ENCODE measurements around the gene GPR6. TPM values are rescaled to one million over a fixed set of nuclear protein-coding genes. Genes with fewer than 3 reads are reported as not detected.

Gene GPR6
- total RNA-seq, 2 donors from 2014 or later: not detected

DNA sequence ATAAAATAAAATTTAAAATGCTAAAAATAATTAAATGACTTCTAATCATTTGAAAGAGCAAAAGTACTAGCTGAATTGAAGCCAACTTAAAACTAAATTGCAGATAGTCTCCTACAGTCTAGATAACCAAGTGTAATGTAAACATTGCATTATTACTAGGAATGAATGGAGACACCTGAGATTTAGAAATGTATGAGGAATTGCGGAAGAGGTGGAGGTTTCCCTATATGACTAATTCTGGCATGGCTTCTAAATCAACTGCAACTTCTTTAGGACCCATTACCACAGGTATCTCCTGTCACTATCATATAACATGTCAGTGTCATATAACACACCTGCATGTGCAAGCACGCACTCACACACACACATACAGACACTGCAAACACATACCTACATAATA is 13.2 kb upstream of the GPR6 start:
- no peak for ATAC-seq (replicated peaks in 1 of 2)
- DNase-seq: no peak
- Mint-ChIP-seq H3K27ac (no peak overlapping the region), H3K9me3 (no peaks in the 10 kb centered on the region), H3K4me1 (ENCODE audit: low read depth) (no peaks in the 10 kb centered on the region), H3K36me3 (ENCODE audit: insufficient read depth in 2 of 2) (no peaks in the 10 kb centered on the region), H3K4me3 (no peak overlapping the region), H3K27me3 (ENCODE audit: low read depth) (peaks cover 11% of the 10 kb centered on the region)

GRCh38 chr6:109966299-109966698 is 11.8 kb upstream of the GPR6 start:
- no peaks in the 10 kb centered on the region for H3K9me3 Mint-ChIP-seq
- no peaks in the 10 kb centered on the region for H3K36me3 Mint-ChIP-seq (ENCODE audit: insufficient read depth in 2 of 2)
- DNase-seq (no peak), ATAC-seq (replicated peaks in 1 of 2) (no peak)
- H3K27ac Mint-ChIP-seq: no peak overlapping the region
- no peak overlapping the region for H3K4me3 Mint-ChIP-seq
- H3K27me3 Mint-ChIP-seq (ENCODE audit: low read depth): peaks cover 19% of the 10 kb centered on the region
- H3K4me1 Mint-ChIP-seq (ENCODE audit: low read depth): no peaks in the 10 kb centered on the region

DNA sequence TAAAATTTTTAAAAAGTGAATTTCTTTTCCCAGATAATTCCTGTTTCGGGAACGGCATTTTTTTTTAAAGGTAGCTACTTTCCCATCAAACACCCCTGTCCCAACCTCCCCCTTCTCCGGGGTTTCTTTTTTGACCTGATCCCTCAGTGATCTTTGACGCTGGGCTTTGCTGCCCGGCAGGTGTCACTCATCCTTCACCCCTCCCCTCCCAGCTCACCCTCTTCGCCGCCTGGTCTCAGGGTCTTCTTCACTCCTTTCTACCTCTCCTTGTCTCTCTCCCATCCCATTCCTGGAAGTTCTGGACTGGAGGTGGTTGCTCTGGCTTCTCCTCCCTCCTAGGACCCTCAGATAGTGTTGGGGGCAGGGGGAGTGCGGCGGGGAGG is 329 bp upstream of the GPR6 start:
- ATAC-seq (replicated peaks in 1 of 2): no peak
- H3K9me3 Mint-ChIP-seq: peaks cover 1 to 2% of the 10 kb centered on the region in 2 donors
- DNase-seq: no peak
- H3K4me3 Mint-ChIP-seq: no peak overlapping the region
- H3K36me3 Mint-ChIP-seq (ENCODE audit: insufficient read depth in 2 of 2): peaks cover 0 to 3% of the 10 kb centered on the region in 2 donors
- peaks cover 77% of the 10 kb centered on the region for H3K27me3 Mint-ChIP-seq (ENCODE audit: low read depth)
- no peaks in the 10 kb centered on the region for H3K4me1 Mint-ChIP-seq (ENCODE audit: low read depth)
- no peak overlapping the region for H3K27ac Mint-ChIP-seq

GRCh38 chr6:109979033-109979921 is 1.2 kb downstream of the GPR6 start:
- Mint-ChIP-seq H3K4me1 (ENCODE audit: low read depth) (no peaks in the 10 kb centered on the region), H3K36me3 (ENCODE audit: insufficient read depth in 2 of 2) (peaks cover 0 to 3% of the 10 kb centered on the region in 2 donors), H3K4me3 (no peak overlapping the region), H3K27ac (no peak overlapping the region), H3K9me3 (peaks cover 1 to 2% of the 10 kb centered on the region in 2 donors), H3K27me3 (ENCODE audit: low read depth) (peaks cover 83% of the 10 kb centered on the region)
- ATAC-seq (replicated peaks in 1 of 2) (no peak), DNase-seq (no peak)

DNA sequence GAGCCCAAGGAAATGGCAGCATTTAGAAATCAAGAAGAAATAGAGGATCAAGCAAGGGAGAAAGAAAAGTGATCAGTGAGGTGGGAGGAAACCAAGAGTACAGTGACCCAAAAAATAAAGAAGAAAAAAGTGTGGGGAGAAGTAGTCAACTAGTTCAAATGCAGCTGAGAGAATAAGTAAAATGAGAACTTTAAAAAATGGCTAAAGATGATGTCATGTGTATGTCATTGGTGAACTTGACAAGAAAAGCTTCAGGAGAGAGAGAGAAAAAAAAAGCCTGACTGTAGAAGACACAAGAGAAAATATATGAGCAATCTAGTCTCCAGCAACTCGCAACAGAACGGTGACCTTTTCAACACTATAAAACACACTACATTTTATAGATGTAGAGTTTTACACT is 6.3 kb downstream of the GPR6 start:
- no peak overlapping the region for H3K4me3 Mint-ChIP-seq
- H3K36me3 Mint-ChIP-seq (ENCODE audit: insufficient read depth in 2 of 2): peaks cover 0 to 3% of the 10 kb centered on the region in 2 donors
- ATAC-seq (replicated peaks in 1 of 2): no peak
- H3K4me1 Mint-ChIP-seq (ENCODE audit: low read depth): no peaks in the 10 kb centered on the region
- peaks cover 42% of the 10 kb centered on the region for H3K27me3 Mint-ChIP-seq (ENCODE audit: low read depth)
- H3K27ac Mint-ChIP-seq: no peak overlapping the region
- peaks cover 0 to 6% of the 10 kb centered on the region in 2 donors for H3K9me3 Mint-ChIP-seq
- no peak for DNase-seq

- ATAC-seq (replicated peaks in 1 of 2): no peak
- H3K9me3 Mint-ChIP-seq: peaks cover 0 to 4% of the 10 kb centered on the region in 2 donors
- no peak for DNase-seq
- no peaks in the 10 kb centered on the region for H3K4me1 Mint-ChIP-seq (ENCODE audit: low read depth)
- no peak overlapping the region for H3K4me3 Mint-ChIP-seq
- no peak overlapping the region for H3K27ac Mint-ChIP-seq
- peaks cover 26% of the 10 kb centered on the region for H3K27me3 Mint-ChIP-seq (ENCODE audit: low read depth)
- no peaks in the 10 kb centered on the region for H3K36me3 Mint-ChIP-seq (ENCODE audit: insufficient read depth in 2 of 2)
Observed at GRCh38 chr6:109987196-109987595, 9.1 kb downstream of the GPR6 start.

GRCh38 chr6:109991201-109992101 is 13.3 kb downstream of the GPR6 start:
- DNase-seq: no peak
- ATAC-seq (replicated peaks in 1 of 2): peak; percentile 34 to 64

GRCh38 chr6:109998159-109998785 is 20.2 kb downstream of the GPR6 start:
- Mint-ChIP-seq H3K27me3 (ENCODE audit: low read depth) (peaks cover 27% of the 10 kb centered on the region), H3K4me3 (no peak overlapping the region)

More at GRCh38 chr6:109991201-109992101, 13.3 kb downstream of the GPR6 start:
- peak overlapping the region in 1 of 2 donors; percentile 11 for H3K4me3 Mint-ChIP-seq
- peaks cover 9% of the 10 kb centered on the region for H3K27me3 Mint-ChIP-seq (ENCODE audit: low read depth)
- H3K27ac Mint-ChIP-seq: no peak overlapping the region
- peaks cover 0 to 4% of the 10 kb centered on the region in 2 donors for H3K9me3 Mint-ChIP-seq
- H3K36me3 Mint-ChIP-seq (ENCODE audit: insufficient read depth in 2 of 2): no peaks in the 10 kb centered on the region
- H3K4me1 Mint-ChIP-seq (ENCODE audit: low read depth): no peaks in the 10 kb centered on the region

DNA sequence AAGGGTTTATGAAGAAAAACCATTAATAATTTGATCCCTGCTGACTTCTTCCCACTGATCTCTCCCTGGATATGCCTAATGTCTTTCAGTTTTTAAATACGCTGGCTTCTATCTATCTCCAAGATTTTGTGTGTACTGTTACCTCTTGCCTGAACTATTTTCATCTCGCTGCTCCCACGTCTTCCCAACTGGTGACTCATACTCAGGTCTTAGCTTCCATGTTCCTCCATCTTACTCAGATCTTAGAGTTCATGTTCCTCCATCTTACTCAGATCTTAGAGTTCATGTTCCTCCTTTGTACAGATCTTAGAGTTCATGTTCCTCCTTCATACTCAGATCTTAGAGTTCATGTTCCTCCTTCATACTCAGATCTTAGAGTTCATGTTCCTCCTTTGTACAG is 21.6 kb downstream of the GPR6 start:
- Mint-ChIP-seq H3K36me3 (ENCODE audit: insufficient read depth in 2 of 2) (peaks cover 0 to 2% of the 10 kb centered on the region in 2 donors), H3K27me3 (ENCODE audit: low read depth) (peaks cover 36% of the 10 kb centered on the region), H3K4me1 (ENCODE audit: low read depth) (no peaks in the 10 kb centered on the region), H3K4me3 (no peak overlapping the region), H3K27ac (no peak overlapping the region), H3K9me3 (peaks cover 0 to 3% of the 10 kb centered on the region in 2 donors)
- no peak for DNase-seq
- ATAC-seq (replicated peaks in 1 of 2): no peak

More at GRCh38 chr6:109998159-109998785, 20.2 kb downstream of the GPR6 start:
- DNase-seq (no peak), ATAC-seq (replicated peaks in 1 of 2) (no peak)
- Mint-ChIP-seq H3K27ac (no peak overlapping the region), H3K4me1 (ENCODE audit: low read depth) (no peaks in the 10 kb centered on the region), H3K36me3 (ENCODE audit: insufficient read depth in 2 of 2) (peaks cover 0 to 2% of the 10 kb centered on the region in 2 donors), H3K9me3 (peaks cover 0 to 3% of the 10 kb centered on the region in 2 donors)

DNA sequence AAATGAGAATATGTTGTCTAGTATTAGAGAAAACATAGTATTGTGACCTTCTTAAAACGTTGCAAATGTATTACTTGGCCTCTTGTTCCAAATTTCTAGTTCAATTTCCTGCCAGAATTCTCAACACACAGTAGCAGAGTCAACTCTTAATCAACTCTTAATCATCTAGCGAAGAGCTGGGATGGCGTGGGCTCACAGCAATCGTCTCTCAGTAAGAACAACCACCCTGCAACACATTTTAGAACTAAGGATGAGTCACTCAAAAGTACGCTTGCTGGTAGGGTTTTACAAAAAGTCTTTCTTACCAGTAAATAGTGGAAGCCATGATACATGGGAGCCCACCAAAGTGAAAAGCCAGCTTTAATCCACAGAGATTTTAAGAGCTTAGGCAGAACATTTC is 24.6 kb downstream of the GPR6 start:
- Mint-ChIP-seq H3K27me3 (ENCODE audit: low read depth) (peaks cover 47% of the 10 kb centered on the region), H3K27ac (no peak overlapping the region), H3K4me1 (ENCODE audit: low read depth) (no peaks in the 10 kb centered on the region), H3K4me3 (no peak overlapping the region), H3K36me3 (ENCODE audit: insufficient read depth in 2 of 2) (peaks cover 0 to 2% of the 10 kb centered on the region in 2 donors), H3K9me3 (peaks cover 0 to 3% of the 10 kb centered on the region in 2 donors)
- no peak for DNase-seq
- peak in 1 of 2 donors; percentile 62 for ATAC-seq (replicated peaks in 1 of 2)

GRCh38 chr6:110013386-110013785 is 35.3 kb downstream of the GPR6 start:
- H3K27ac Mint-ChIP-seq: no peak overlapping the region
- no peaks in the 10 kb centered on the region for H3K36me3 Mint-ChIP-seq (ENCODE audit: insufficient read depth in 2 of 2)
- DNase-seq (no peak), ATAC-seq (replicated peaks in 1 of 2) (no peak)
- peaks cover 2% of the 10 kb centered on the region in 2 donors for H3K9me3 Mint-ChIP-seq
- H3K4me1 Mint-ChIP-seq (ENCODE audit: low read depth): peaks cover 4% of the 10 kb centered on the region
- no peaks in the 10 kb centered on the region for H3K27me3 Mint-ChIP-seq (ENCODE audit: low read depth)
- H3K4me3 Mint-ChIP-seq: no peak overlapping the region

DNA sequence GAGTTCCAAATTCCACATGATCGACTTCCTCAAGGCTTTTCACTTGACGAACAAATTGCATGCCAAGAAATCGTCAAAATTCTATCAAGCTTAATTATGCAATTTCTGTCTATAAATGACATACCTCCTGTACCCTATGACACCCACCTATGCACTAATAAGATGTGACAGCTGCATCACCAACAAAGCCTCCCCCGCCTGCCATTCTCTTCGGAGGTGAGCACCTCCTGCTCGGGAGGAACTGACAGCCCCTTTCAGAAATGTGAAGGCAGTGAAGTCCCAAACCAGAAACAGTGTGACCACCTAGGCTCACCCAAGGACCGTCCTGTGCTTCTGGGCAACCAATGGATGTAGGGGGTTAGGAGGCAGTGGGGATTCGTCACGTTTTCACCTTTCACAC is 37.1 kb downstream of the GPR6 start:
- H3K9me3 Mint-ChIP-seq: peaks cover 2% of the 10 kb centered on the region in 2 donors
- H3K4me1 Mint-ChIP-seq (ENCODE audit: low read depth): peaks cover 8% of the 10 kb centered on the region
- no peaks in the 10 kb centered on the region for H3K36me3 Mint-ChIP-seq (ENCODE audit: insufficient read depth in 2 of 2)
- no peak overlapping the region for H3K27ac Mint-ChIP-seq
- no peaks in the 10 kb centered on the region for H3K27me3 Mint-ChIP-seq (ENCODE audit: low read depth)
- no peak overlapping the region for H3K4me3 Mint-ChIP-seq
- no peak for ATAC-seq (replicated peaks in 1 of 2)
- DNase-seq: no peak

DNA sequence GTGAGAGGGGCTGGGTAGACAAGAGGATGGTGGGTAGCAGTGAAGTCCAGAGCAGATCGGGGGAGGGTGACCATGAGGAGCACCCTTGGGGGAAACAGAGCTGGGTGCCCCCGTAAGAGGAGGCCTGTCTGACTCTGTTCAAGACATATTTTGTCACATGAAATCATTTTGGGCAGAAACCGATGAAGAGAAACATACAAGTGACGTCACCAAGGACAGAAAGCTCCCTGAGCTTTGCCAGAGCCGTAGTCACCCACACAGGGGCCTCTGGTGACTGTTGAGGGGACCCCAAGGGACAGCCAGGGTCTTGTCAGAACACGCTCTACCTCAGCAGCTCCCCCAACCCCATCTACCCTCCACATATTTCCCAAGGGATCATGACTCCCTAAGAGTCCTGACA is 39.2 kb downstream of the GPR6 start:
- H3K4me3 Mint-ChIP-seq: no peak overlapping the region
- no peaks in the 10 kb centered on the region for H3K27me3 Mint-ChIP-seq (ENCODE audit: low read depth)
- H3K4me1 Mint-ChIP-seq (ENCODE audit: low read depth): peaks cover 17% of the 10 kb centered on the region
- DNase-seq (no peak), ATAC-seq (replicated peaks in 1 of 2) (no peak)
- H3K9me3 Mint-ChIP-seq: no peaks in the 10 kb centered on the region
- no peak overlapping the region for H3K27ac Mint-ChIP-seq
- no peaks in the 10 kb centered on the region for H3K36me3 Mint-ChIP-seq (ENCODE audit: insufficient read depth in 2 of 2)

Measured in activated T-cell treated with anti-CD3 and anti-CD28 coated beads, Interleukin-2, amount 50 U/mL, for 72 hours (primary cell).